Astrocyte of the spinal cord (primary cell): ENCODE results near the gene C3.

Experiments
- DNase-seq: peaks from one replicate; pipeline ENCODE4 v3.0.0; 2011; ENCODE audit warnings: low read depth, low spot score
- H3K4me3 ChIP-seq: 2 replicates; pipeline ENCODE4 v1.5.1; 2011; ENCODE audit warnings: low read depth, mild to moderate bottlenecking, low read length, moderate library complexity
- in situ Hi-C: cut with HindIII; loops from 2 replicates; pipeline ENCODE4 v1.10.0; 2017; ENCODE audit warnings: low sequenced_read_pairs
- TF ChIP-seq, protein P1 (sequence below): IDR thresholded peaks from 2 replicates; pipeline ENCODE4 v1.5.1; 2012; ENCODE audit warnings: low read depth, mild to moderate bottlenecking, low read length, inconsistent platforms

C3 gene

DNA sequence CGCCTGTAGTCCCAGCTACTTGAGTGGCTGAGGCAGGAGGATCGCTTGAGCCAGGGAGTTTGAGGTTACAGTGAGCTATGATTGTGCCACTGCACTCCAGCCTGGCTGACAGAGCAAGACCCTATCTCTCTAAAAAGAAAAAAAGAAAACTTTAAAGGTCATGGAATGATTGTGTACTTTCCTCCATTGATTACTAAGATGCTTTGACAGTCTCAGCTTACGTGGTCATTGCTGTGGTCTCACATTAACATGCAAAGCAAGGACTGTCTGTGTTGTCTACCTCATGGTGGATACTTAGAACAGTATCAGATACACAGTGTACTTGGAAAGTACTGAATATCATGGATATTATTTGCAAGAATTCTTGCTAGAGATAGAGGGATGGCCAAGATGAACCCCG, 36.5 kb downstream of the C3 start:
- in situ Hi-C loops: no loop called here
- TF ChIP-seq, protein P1, sequence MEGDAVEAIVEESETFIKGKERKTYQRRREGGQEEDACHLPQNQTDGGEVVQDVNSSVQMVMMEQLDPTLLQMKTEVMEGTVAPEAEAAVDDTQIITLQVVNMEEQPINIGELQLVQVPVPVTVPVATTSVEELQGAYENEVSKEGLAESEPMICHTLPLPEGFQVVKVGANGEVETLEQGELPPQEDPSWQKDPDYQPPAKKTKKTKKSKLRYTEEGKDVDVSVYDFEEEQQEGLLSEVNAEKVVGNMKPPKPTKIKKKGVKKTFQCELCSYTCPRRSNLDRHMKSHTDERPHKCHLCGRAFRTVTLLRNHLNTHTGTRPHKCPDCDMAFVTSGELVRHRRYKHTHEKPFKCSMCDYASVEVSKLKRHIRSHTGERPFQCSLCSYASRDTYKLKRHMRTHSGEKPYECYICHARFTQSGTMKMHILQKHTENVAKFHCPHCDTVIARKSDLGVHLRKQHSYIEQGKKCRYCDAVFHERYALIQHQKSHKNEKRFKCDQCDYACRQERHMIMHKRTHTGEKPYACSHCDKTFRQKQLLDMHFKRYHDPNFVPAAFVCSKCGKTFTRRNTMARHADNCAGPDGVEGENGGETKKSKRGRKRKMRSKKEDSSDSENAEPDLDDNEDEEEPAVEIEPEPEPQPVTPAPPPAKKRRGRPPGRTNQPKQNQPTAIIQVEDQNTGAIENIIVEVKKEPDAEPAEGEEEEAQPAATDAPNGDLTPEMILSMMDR: no peak

DNA sequence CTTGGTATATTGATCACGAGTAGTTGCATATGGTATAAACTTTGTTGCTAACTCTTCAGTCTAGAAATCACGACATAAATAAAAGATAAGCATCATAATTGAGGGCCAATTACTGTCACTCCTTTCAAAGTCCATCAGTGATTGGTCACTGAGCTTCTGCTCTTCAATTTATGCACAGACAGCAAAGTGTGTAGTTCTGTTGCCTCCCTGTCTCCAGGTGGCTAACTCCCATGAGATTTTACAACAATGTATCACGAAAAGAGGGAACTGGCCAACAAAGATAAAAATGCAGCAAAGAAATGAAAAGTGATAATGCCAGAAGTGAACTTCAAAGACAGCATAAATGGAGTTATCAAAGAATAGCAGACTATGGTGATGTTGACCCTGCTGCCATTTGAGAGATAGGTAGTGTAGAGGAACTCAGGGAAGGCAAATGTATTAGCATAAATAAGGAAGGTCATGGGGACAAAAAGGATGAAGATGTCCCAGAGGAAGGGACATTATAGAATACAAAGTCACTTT, 37.8 kb downstream of the C3 start:
- H3K4me3 ChIP-seq: no peak overlapping the region
- in situ Hi-C loops: no loop called here
- no peak for DNase-seq
- TF ChIP-seq, protein P1: no peak

More for the DNA sequence above, 36.5 kb downstream of the C3 start:
- DNase-seq: no peak
- no peak overlapping the region for H3K4me3 ChIP-seq

DNA sequence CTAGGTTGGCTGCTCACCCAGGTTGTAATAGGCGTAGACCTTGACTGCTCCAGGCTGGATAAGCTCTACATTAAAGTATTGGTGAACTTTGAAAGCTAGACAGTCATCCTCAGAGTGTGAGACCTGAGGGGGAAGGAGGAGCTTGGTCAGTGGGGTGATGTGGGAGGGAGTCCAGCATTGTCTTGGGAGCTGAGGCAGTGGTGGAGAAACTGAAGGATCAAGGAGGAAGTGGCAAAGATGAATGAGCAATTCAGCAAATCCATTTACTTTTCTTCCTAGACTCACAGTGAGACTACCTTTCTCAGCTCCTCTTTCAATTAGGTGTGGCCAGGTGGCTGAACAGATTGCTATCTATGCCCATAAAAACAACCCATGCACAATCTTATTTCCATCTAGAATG, 40.3 kb downstream of the C3 start:
- H3K4me3 ChIP-seq: no peak overlapping the region
- no peak for DNase-seq
- TF ChIP-seq, protein P1: no peak
- in situ Hi-C loops: no loop called here

DNA sequence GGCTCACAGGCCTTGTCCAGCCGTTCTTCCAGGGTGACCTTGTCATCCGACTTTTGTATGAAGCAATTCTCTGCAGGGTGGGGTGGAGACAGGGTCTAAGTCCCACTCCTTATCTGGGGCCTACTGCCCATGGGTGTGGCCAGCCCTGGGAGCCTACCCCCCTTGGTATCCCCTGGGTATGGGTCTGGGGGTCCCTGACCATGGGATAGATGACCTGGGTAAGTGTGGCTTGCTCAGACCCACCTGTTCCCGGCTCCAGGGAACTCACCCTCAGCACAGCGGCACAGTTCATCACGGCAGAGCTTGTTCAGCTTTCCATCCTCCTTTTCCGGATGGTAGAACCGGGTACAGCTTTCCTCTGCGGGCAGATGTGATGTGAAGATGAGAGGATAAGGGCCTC, 41.3 kb downstream of the C3 start:
- H3K4me3 ChIP-seq: no peak overlapping the region
- no peak for DNase-seq
- in situ Hi-C loops: no loop called here
- TF ChIP-seq, protein P1: no peak

DNA sequence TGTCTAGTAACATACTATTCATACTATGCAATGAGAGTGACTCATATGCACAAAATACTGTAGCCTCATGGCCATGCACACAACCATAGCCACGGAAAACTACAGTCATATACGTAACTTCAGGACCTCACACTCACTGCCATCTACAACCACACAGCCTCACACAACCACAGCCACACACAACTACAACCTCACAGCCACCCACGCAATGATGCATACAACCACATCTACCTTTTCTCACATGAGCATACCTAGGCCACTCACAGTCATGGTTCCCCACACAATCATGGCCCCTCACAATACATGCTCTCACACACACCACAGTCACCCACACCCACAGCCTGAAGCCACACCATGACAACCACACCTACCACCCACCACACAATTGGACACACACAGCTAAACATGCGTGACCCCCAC, 41.8 kb downstream of the C3 start:
- TF ChIP-seq, protein P1: no peak
- no peak overlapping the region for H3K4me3 ChIP-seq
- DNase-seq: no peak
- in situ Hi-C loops: no loop called here

DNA sequence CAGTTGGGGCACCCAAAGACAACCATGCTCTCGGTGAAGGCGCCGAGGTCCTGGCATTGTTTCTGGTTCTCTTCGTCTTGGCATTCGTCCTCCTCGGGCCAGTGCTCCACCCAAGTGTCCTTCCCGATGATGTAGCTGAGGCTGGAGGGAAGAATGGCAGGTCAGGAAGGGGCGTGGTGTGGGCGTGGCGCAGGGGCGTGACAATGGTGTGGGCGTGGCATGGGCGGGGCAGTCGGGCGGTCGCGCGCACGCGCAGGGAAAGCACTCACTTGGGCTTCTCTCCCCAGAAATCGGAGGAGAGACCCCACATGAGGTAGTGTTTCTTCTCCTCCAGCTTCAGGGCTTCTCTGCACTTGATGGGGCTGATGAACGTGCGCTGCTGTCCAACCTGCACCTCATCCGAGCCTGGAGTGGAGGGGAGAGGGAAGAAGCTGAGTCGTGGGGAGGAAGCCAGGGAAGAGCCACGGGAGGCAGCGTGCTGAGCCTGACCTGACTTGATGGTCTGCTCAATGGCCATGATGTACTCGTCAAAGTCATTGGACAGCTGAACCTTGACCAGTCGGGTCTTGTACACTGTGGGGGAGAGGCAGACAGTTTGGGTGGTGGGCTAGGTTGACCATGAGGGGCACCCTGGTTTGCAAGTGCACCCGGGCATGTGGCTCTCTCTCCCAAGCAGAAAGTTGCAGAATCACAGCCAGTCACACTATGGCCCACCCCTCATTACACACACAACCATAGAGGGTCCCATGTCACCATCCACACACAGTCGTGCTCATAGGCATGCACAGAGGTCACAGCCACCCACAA, 42.4 kb downstream of the C3 start:
- no peak overlapping the region for H3K4me3 ChIP-seq
- TF ChIP-seq, protein P1: no peak
- no peak for DNase-seq
- in situ Hi-C loops: no loop called here
